Hypothalamus (tissue), 51 donors: ENCODE results near the gene OR2T35.

Source experiments
- DNase-seq, 51 donors: peaks; one replicate each; lab custom pipeline; 2025; lab: John Stamatoyannopoulos, UW

Gene OR2T35

DNA sequence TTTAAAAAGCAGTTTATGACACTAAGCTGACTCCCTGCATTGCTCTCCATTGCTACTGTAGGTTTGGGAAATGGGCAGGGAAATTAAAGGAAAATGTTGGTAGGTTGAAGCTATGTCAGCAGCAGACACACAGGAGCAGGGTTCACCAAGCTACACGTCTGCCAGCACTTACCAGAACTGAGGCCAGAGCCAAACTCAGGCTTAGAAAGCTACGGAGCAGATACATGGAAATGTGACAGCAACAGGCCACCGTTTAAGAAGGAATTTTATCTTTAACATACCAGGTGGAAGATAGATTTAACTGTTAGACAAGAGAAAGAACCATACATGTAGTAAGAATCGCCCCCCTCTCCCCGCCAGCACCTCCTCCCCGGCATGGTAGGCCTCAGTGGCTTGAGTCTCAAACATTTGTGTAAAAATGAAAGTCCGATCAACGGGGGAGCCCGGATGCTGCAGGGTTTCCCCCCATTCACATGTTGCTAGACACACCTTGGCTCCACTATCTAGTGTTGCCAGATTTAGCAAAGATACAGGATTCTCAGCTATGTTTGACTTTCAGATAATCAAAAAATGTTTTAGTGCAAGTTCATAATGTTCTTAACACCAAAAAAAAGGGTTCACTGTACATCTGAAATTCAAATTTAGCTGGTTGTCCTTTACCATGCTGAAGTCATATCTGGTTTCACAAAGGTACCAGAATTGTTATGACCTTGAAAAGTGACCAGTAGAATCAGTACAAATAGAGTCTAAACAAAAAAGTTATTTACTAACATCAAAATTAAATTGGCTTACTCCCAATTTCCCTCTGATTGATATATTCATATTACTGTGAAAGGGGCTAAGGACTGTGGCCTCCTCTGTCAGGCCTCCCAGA, 16.9 kb downstream of the OR2T35 start:
- DNase-seq, result no peak

DNA sequence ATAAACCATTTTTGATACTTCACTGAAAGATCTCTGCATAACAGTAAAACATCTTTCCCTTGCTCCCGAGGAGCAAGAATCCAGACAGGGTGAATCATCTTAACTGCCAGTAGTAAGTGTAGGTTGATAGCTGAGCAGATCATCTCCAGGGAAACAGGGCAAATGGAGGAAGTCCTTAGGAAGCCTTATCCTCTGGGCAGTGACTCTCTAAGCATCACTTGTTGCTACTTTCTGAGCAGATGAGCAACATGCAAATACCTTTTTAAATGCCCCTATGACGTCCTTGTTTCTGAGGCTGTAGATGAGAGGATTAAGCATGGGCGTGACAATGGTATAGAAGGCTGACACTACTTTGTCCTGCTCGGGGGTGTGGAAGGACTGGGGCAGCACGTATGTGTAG, 19.1 kb downstream of the OR2T35 start:
- no peak for DNase-seq

DNA sequence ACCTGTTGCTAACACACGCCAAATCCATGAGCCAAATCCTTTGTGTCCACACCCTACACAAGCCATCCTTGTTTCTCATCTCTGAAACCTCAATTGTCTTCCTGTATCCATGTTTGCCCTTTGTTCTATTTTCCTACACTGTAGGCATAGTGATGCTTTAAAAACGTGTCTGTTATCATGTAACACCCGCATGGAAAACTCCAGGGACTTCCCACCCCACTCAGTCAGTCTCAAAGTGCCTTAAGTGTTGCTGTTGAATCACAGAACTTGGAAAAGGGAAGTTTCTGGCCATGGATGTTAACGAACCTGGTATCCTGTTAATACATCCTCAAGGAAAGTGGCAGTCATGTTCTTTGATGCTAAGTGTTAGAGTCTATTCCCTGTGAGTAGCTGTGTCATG, 19.9 kb downstream of the OR2T35 start:
- DNase-seq, result no peak

DNA sequence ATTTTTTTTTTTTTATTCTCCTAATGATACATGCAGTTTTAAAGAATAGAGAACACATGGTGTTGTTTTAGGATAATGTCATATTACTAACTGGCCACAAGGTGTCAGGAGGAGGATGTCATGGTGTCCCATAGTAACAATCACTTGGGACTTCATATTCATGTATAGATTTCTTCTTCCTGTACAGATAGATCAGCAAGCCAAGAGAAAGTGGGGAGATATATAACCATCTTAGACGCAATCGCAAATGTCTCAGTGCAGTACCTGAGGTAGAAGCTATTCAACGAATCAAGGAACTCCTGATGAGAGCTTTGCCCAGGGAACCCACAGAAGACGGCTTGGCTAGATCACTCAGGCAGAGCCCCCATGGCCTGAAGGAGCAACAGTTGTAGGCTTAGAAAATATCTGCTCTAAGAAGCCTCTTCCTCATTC, 22.5 kb downstream of the OR2T35 start:
- no peak for DNase-seq

DNA sequence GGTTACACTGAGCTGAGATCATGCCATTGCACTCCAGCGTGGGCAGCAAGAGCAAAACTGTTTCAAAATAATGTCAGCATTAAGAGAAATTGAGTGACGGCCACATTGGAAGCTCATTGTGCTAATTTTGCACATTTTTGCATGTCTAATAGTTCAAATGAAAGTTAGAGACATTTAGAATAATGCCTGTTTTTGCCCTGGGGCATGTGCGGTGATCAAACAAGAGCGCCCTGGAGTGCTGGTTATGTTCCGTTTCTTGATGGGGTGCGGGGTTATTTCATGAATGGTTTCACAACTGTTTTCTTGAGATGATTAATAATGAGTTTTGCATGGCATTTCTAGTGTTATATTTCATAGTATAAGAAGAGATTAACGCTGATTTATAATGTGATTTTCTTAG, 23.3 kb downstream of the OR2T35 start:
- no peak for DNase-seq

DNA sequence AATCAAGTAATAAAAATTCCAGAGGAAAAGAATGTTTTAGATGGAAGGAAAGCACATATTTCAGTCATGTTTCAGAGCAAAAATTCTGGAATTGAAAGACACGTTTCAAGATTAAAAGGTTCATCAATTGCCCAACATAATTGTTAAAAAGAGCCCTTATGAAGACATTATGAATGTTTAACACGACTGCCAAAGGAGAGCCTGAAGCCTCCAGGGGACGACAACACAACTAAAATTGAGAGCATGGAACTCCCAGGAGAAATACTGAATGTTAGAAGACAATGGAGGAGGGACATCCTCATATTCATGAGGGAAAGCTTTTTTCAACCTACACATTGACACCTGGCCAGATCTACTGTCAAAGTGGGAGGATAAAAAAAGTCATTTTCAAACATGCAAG, 26.2 kb downstream of the OR2T35 start:
- DNase-seq, result peak in 22 of 51 donors; percentile 2 to 44 (median 17)

DNA sequence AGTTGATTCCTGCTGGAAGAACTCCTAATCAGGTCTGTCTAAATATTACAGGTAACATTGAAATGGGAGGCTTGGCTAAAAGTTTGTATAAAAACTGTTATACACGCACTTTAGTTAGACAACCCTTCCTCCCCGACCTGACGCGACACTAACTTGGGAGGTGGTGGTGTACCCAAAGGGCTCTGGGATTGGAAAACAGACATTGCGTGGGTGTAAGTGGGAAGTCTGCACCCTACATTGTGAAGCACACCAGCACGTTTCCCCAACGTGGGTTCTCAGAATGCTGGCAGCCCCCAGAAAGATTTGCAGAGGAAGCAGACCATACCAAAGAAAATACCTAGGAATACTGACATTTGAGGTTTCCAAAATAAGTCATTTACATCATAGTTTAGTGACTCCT, 27.0 kb downstream of the OR2T35 start:
- no peak for DNase-seq

DNA sequence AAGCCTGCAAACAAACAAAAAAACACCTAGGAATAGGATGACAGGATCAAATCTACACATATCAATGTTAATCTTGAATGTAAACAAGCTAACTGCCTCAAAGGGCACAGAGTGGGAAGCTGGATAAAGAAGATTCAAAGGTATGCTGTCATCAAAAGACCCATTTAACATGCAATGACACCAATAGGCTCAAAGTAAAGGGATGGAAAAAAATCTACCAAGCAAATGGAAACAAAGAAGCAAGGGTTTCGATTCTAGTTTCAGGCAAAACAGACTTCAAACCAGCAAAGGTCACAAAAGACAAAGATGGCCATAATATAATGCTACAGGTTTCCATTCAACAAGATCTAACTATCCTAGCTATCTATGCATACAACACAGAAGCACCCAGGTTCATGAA, 31.3 kb downstream of the OR2T35 start:
- no peak for DNase-seq

DNA sequence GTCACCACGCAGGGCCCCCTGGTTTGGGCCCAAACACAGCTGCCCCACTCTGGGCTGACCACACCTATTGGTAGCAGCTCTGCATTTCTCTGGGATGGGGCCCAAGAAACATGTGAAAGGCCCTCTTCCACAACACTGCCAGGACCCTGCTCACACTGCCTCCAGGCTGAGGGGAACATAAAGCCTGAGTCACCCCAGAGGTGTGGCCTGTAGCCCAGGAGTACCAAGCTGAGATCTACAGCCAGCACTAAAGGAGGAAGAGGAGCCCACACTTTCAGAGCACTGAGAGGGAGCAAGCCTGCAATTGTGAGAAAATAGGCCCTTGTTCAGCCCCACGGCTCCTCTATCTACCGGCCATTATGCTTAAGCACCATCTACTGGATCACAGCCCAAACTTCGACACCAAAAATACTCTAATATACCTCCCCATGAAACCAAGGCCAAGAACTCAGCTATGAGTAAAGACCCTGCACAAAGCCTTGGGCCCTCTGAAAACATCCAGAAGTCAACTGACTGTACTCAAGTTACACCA, 33.1 kb downstream of the OR2T35 start:
- DNase-seq, result no peak

DNA sequence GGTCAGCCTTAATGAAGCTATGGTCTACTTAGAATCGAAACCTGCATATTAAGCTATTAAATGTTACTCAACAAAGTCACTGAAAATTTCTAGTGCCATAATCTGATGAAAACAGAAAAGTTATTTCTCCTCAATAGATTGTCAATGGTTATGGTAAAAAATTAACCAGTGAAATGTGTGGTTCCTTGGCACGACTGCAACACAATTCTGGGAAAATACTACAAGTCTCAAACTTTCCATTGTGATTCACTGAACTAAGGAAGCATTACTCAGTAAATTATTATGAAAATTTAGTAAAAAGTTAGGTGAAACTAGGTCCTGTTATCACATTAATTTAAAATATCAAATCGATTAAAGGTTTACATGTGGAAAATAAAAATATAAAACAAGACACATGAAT, 34.8 kb downstream of the OR2T35 start:
- no peak for DNase-seq

DNA sequence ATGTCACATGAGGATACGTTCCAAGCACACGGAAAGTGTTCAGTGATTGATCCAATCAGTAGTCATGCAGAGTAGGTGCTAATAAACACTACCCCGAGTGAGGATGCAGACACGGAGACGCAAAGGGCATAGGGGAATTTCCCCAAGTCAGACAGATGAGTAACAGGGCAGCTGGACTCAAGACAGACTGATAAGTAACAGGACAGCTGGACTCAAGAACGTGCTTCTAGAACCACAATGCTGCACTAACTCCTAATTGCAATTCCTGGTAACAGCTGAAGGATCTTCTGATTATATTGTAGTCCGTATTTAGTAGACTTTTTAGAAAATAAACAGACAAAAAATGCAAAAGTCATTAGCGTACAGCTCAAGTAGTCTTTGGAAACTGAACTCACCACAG, 45.7 kb downstream of the OR2T35 start:
- DNase-seq, result no peak

DNA sequence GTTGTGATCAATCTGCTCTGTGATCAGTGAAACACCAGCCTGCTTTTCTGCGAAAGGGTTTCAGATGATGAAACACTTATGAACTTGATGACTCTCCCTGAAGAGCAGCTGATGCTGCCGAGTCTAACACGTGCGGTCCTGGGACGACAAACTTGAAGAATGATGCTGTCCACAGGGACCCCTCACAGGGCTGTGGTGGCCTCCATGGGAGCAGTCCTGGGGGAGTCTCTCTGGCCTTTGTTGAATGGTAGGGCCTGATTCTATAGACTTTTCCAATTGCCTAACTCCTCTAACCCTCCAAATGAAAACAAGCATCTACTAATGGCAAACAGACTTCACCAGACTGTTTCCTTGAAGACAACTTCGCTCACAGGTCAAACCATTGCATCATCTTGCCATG, 47.5 kb downstream of the OR2T35 start, which contains the start of gene OR2T10:
Gene OR2T10 (minus strand): TSS at position 112 of the 400 bp plus-strand sequence. CDS start 3,932 bp downstream, outside the sequence.
- no peak for DNase-seq

DNA sequence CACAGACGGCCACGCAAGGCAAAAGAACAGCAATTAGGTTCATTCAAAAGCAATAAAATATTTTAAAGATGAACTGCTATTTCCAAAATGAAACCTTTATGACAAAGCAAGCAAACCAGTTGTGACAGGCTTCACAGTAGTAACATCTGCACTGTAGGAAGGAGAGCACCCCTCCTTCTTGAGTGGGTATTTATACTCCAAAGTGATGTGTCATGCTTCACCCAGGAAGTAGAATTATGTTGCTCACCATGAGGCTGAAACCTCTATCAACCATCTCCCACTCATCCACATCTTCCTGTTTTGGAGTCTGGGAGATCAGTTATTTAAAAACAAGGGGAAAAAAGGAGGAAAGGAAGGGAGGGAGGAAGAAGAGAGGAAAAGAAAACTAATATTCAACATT, 48.5 kb downstream of the OR2T35 start:
- DNase-seq, result no peak

DNA sequence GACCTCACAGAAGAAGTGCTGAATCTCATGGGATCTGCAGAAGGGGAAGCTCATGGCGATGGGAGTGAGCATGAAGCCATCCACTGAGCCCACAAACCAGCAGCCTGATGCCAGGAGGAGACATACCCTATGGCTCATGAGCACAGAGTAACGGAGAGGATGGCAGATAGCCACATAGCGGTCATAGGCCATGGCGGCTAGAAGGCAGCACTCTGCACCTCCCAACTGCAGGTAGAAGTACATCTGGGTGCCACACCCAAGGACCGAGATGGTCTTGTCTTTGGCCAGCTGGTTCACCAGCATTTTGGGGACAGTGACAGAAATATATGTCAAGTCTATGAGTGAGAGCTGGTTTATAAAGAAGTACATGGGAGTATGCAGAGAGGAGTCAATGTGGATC, 51.9 kb downstream of the OR2T35 start:
- no peak for DNase-seq

DNA sequence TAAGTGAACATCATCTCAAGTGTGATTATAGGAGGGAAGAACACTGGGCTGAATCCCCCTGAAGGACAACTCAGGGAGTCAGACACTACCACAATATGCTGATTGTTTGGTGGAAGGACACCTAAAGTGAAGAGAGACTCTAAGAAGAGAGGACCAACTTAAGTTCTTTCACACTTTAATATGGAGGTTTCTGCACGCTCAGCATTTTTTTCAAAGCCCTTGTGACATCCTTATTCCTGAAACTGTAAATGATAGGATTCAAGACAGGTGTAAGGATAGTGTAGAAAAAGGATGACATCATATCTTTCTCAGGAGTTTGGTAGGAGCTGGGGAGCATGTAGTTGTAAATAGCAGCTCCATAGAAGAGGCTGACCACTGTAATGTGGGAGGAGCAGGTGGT, 52.4 kb downstream of the OR2T35 start:
- no peak for DNase-seq

DNA sequence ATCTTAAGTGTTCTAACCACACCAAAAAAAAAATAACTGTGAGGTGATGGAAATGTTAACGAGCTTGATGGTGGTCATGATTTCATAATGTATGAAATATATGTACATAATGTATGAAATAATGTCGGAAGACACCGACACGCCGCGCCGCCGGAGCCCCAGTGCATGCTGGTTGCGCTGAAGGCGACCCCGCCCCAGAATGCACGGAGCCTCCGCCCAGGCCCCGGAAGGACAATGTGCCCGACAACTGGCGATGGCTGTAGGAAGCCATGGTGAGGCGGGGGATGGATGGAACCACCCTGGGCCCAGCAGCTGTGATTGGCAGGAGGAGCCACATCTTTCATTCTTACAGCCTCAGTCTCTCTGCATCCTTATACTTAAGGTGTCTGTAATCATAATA, 55.0 kb downstream of the OR2T35 start:
- no peak for DNase-seq

DNA sequence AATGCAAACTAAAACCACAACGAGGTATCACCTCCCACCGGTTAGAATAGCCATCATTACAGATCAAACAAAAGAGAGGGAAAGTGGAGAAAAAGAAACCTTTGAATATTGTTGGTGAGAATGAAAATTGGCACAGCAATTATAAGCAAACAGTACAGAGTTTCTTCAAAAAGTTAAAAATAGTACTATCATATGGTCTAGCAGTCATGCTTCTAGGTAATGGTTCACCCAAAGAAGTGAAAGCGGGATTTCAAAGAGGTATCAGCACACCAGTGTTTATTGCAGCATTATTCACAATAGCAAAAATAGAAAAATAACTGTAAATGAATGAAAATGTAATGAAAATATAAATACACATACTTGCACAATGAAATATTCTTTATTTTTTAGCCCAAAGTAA, 55.7 kb downstream of the OR2T35 start:
- DNase-seq, result no peak
